Measurements from ENCODE around the gene GSTT4. TPM values are rescaled to one million over a fixed set of nuclear protein-coding genes. Genes with fewer than 3 reads are reported as not detected.
A peak's percentile ranks its signal among the peaks of the same experiment; 100 is the strongest.

GSTT4 gene
- total RNA-seq, 4 donors from 2014 or later: not detected

DNA sequence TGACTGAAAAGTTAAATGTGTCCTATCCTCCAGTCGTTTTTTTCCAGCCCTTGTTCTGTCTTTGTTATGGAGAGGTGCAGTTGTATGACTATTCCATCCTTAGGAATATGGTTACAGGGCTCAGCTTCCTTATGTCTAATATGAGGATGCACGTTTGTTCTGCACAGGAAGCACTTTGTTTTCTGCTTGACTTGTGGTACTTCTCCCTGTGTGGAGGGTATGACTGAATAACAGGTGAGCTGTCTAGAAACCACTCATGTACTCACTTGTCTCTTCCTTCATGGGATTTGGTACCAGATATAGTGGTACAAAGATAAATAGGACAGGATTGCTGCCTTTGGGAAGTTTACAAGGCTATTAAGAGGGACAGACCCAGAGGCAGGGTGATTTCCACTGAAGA, 23.3 kb upstream of the GSTT4 start:
- Histone ChIP-seq H3K9me3 (peaks cover 6% of the 10 kb centered on the region), H3K27ac (no peak overlapping the region), H3K36me3 (no peaks in the 10 kb centered on the region), H3K27me3 (no peaks in the 10 kb centered on the region), H3K4me1 (no peaks in the 10 kb centered on the region), H3K4me3 (no peak overlapping the region)
- TF ChIP-seq POLR2AphosphoS5 (IDR thresholded peaks at IDR 0.05) (no peak), EP300 (IDR thresholded peaks at IDR 0.05) (no peak), POLR2A (IDR thresholded peaks at IDR 0.05) (no peak), CTCF (IDR thresholded peaks at IDR 0.05) (no peak)
- DNase-seq (ENCODE audit: low spot score in 2 of 2): no peak
- WGBS: 38% methylated on average over 2 of the region's 2 CpGs

- no peak overlapping the region for H3K4me3 ChIP-seq
- no peaks in the 10 kb centered on the region for H3K4me1 ChIP-seq
- peaks cover 6% of the 10 kb centered on the region for H3K9me3 ChIP-seq
- H3K36me3 ChIP-seq: no peaks in the 10 kb centered on the region
- no peak for TF ChIP-seq EP300 (IDR thresholded peaks at IDR 0.05)
- no peak overlapping the region for H3K27ac ChIP-seq
- WGBS: 78% methylated on average over 2 of the region's 2 CpGs
- no peak for DNase-seq (ENCODE audit: low spot score in 2 of 2)
- no peaks in the 10 kb centered on the region for H3K27me3 ChIP-seq
Observed at GRCh38 chr22:24027991-24028390, 22.7 kb upstream of the GSTT4 start.

DNA sequence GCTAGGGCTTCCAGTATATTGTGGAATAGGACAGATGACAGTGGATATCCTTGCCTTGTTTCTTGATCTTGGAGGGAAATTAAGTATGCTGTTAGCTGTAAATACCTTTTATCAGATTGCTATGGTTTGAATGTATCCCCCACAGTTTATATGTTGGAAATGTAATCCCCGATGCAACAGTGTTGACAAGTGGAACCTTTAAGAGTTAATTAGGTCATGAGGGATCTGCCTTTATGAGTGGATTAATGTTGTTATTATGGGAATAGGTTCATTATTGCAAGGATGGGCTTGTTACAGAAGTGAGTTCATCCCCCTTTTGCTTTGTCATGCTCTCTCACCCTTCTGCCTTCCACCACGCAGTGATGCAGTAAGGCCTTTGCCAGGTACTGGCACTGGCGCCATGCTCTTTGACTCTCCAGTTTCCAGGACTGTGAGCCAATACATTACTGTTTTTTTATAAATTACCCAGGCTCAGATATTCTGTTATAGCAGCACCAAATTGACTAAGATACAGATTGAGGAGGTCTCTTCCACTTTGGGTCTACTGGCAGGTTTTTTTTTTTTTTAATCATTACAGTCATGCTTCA, 22.2 kb upstream of the GSTT4 start:
- DNase-seq (ENCODE audit: low spot score in 2 of 2): peak in 1 of 2 donors; percentile 31
- Histone ChIP-seq H3K36me3 (no peaks in the 10 kb centered on the region), H3K27ac (no peak overlapping the region), H3K4me3 (no peak overlapping the region), H3K27me3 (no peaks in the 10 kb centered on the region), H3K9me3 (peaks cover 6% of the 10 kb centered on the region), H3K4me1 (no peaks in the 10 kb centered on the region)
- no peak for TF ChIP-seq POLR2A (IDR thresholded peaks at IDR 0.05)
- TF ChIP-seq EP300 (IDR thresholded peaks at IDR 0.05): no peak
- 62% methylated on average over 3 of the region's 3 CpGs for WGBS

DNA sequence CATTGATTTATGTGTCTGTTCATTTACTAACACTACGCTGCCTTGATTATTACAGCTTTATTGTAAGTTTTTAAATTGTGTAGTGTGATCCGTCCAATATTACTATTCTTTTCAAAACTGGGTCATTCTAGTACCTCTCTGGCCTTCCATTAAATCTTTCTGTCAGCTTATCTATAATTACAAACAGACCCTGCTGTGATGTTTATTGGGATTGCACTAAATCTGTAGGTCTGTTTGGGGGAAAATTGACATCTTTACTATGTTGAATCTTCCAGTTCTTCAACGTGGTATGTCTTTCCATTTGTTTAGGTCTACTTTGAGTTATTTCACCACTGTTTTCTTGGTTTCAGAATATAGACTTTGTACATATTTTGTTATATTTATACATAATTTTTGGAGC, 21.5 kb upstream of the GSTT4 start:
- Histone ChIP-seq H3K4me3 (no peak overlapping the region), H3K36me3 (no peaks in the 10 kb centered on the region), H3K4me1 (no peaks in the 10 kb centered on the region), H3K9me3 (peaks cover 6% of the 10 kb centered on the region), H3K27me3 (no peaks in the 10 kb centered on the region), H3K27ac (no peak overlapping the region)
- WGBS: 87% methylated on average over 3 of the region's 3 CpGs
- no peak for TF ChIP-seq POLR2A (IDR thresholded peaks at IDR 0.05)
- TF ChIP-seq EP300 (IDR thresholded peaks at IDR 0.05): no peak
- no peak for TF ChIP-seq POLR2AphosphoS5 (IDR thresholded peaks at IDR 0.05)
- no peak for TF ChIP-seq CTCF (IDR thresholded peaks at IDR 0.05)
- no peak for DNase-seq (ENCODE audit: low spot score in 2 of 2)

DNA sequence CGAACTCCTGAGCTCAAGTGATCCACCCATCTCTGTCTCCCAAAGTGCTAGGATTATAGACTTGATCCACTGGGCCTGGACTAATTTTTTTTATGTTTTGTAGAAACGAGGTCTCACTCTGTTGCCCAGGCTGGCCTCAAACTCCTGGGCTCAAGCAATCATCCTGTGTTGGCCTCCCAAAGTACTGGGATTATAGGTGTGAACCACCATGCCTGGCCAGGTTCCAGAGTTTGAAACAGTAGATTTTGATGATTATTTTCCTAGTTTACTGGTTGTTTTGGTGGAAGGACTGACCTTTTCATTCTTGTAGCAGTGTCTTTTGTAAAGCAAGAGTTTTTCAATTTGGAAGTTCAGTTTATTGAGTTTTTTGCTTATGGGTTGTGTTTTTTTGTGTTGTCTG, 20.8 kb upstream of the GSTT4 start:
- Histone ChIP-seq H3K4me1 (no peaks in the 10 kb centered on the region), H3K9me3 (peaks cover 6% of the 10 kb centered on the region), H3K27me3 (no peaks in the 10 kb centered on the region), H3K4me3 (no peak overlapping the region), H3K36me3 (no peaks in the 10 kb centered on the region), H3K27ac (no peak overlapping the region)
- TF ChIP-seq POLR2A (IDR thresholded peaks at IDR 0.05) (no peak), POLR2AphosphoS5 (IDR thresholded peaks at IDR 0.05) (no peak), EP300 (IDR thresholded peaks at IDR 0.05) (no peak), CTCF (IDR thresholded peaks at IDR 0.05) (no peak)
- WGBS: 89% methylated on average over 2 of the region's 2 CpGs
- DNase-seq (ENCODE audit: low spot score in 2 of 2): peak in 1 of 2 donors; percentile 4

GRCh38 chr22:24025475-24025874, 20.2 kb upstream of the GSTT4 start:
- TF ChIP-seq EP300 (IDR thresholded peaks at IDR 0.05): no peak
- H3K4me3 ChIP-seq: no peak overlapping the region
- H3K27ac ChIP-seq: no peak overlapping the region
- 77% methylated on average over 6 of the region's 6 CpGs for WGBS
- peak in 1 of 2 donors; percentile 37 for DNase-seq (ENCODE audit: low spot score in 2 of 2)
- H3K9me3 ChIP-seq: peaks cover 6% of the 10 kb centered on the region
- no peaks in the 10 kb centered on the region for H3K36me3 ChIP-seq
- H3K4me1 ChIP-seq: no peaks in the 10 kb centered on the region
- H3K27me3 ChIP-seq: no peaks in the 10 kb centered on the region

DNA sequence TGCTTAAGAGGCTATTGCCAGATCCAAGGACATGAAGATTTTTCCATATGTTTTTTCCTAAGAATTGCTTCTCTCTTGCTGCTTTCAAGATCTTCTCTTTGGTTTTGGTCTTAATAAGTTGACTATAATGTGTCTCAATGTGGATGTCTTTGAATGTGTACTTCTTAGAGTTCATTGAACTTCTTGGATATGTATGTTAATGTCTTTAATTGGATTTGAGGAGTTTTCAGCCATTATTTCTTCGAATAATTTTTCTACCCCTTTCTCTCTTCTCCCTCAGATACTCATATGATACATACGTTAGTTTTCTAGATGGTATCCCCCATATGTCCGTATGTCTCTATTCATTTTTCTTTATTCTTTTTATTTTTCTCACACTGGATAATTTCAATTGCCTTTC, 19.1 kb upstream of the GSTT4 start:
- DNase-seq (ENCODE audit: low spot score in 2 of 2): no peak
- no peak overlapping the region for H3K4me3 ChIP-seq
- H3K36me3 ChIP-seq: no peaks in the 10 kb centered on the region
- H3K27ac ChIP-seq: no peak overlapping the region
- no peaks in the 10 kb centered on the region for H3K27me3 ChIP-seq
- no peaks in the 10 kb centered on the region for H3K4me1 ChIP-seq
- WGBS: 97% methylated on average over 3 of the region's 3 CpGs
- H3K9me3 ChIP-seq: peaks cover 6% of the 10 kb centered on the region
- TF ChIP-seq POLR2A (IDR thresholded peaks at IDR 0.05) (no peak), EP300 (IDR thresholded peaks at IDR 0.05) (no peak), POLR2AphosphoS5 (IDR thresholded peaks at IDR 0.05) (no peak), CTCF (IDR thresholded peaks at IDR 0.05) (no peak)

Data from suprapubic skin (tissue), 4 donors.